Upper lobe of right lung (tissue), 1 donor: Measurements from ENCODE around the gene NCOA3. TPM values are rescaled to one million over a fixed set of nuclear protein-coding genes. Genes with fewer than 3 reads are reported as not detected.

Source experiments
- ATAC-seq: fragments of 200-7000 bp; cut with Tn5 transposase; one replicate; pipeline ENCODE4 v1.9.1; 2020; ENCODE audit warnings: mild to moderate bottlenecking, moderate library complexity
- DNase-seq: peaks from one replicate; pipeline ENCODE4 v3.0.0-alpha.2; 2020
- H3K27ac ChIP-seq: fragments of 200-600 bp; one replicate; pipeline ENCODE4 v1.8.0; 2022
- H3K27me3 ChIP-seq: fragments of 200-600 bp; one replicate; pipeline ENCODE4 v1.8.0; 2022; ENCODE audit warnings: mild to moderate bottlenecking
- H3K36me3 ChIP-seq: fragments of 200-600 bp; one replicate; pipeline ENCODE4 v1.8.0; 2022
- H3K4me1 ChIP-seq: fragments of 200-600 bp; one replicate; pipeline ENCODE4 v1.8.0; 2022
- H3K4me3 ChIP-seq: fragments of 200-600 bp; one replicate; pipeline ENCODE4 v1.8.0; 2022; ENCODE audit warnings: mild to moderate bottlenecking
- H3K9me3 ChIP-seq: fragments of 200-600 bp; one replicate; pipeline ENCODE4 v1.8.0; 2022
- CTCF ChIP-seq: fragments of 200-600 bp; IDR thresholded peaks from one replicate; pipeline ENCODE4 v1.8.0; 2022; ENCODE audit warnings: antibody characterized with exemption
- intact Hi-C: fragments of 100-400 bp; cut with DNase I; formaldehyde crosslinking; loops from one replicate; pipeline ENCODE4 v1.11.0; 2022
- total RNA-seq: library from RNA; stranded (reverse); fragmentation: NEBNext Ultra II Directional; extraction: Animal tissue kit (Norgen Biotek cat#: 25700); gene quantifications from one replicate; pipeline ENCODE4 v1.2.1, GENCODE V29; 2021
- donor health status: DM: no; HTN: yes; CAD: no; lungs with severe emphysema.

NCOA3 gene
- total RNA-seq, 1 donor from 2014 or later, result 48.8 TPM

GRCh38 chr20:47509685-47510084 is 8.0 kb downstream of the NCOA3 start:
- intact Hi-C loops, result no loop called here
- peaks cover 13% of the 10 kb centered on the region for H3K4me1 ChIP-seq
- no peaks in the 10 kb centered on the region for H3K27me3 ChIP-seq
- DNase-seq, result no peak
- no peak overlapping the region for H3K4me3 ChIP-seq
- no peak for TF ChIP-seq CTCF
- ATAC-seq, result no peak
- no peak overlapping the region for H3K27ac ChIP-seq
- H3K9me3 ChIP-seq, result no peaks in the 10 kb centered on the region
- no peaks in the 10 kb centered on the region for H3K36me3 ChIP-seq

GRCh38 chr20:47515843-47516242 is 14.2 kb downstream of the NCOA3 start:
- no peaks in the 10 kb centered on the region for H3K27me3 ChIP-seq
- no peak overlapping the region for H3K4me3 ChIP-seq
- no peaks in the 10 kb centered on the region for H3K9me3 ChIP-seq
- no peak overlapping the region for H3K27ac ChIP-seq
- no peak for TF ChIP-seq CTCF
- no peaks in the 10 kb centered on the region for H3K4me1 ChIP-seq
- no peaks in the 10 kb centered on the region for H3K36me3 ChIP-seq
- ATAC-seq, result no peak
- no peak for DNase-seq
- intact Hi-C loops, result no loop called here

- DNase-seq (no peak), ATAC-seq (no peak)
- no peaks in the 10 kb centered on the region for H3K27me3 ChIP-seq
- intact Hi-C loops, result no loop called here
- no peak overlapping the region for H3K27ac ChIP-seq
- H3K4me3 ChIP-seq, result no peak overlapping the region
- H3K9me3 ChIP-seq, result peaks cover 8% of the 10 kb centered on the region
- peaks cover 4% of the 10 kb centered on the region for H3K36me3 ChIP-seq
- peak; percentile 24 for TF ChIP-seq CTCF
- peaks cover 12% of the 10 kb centered on the region for H3K4me1 ChIP-seq
Observed at GRCh38 chr20:47521059-47521808, 19.5 kb downstream of the NCOA3 start.

DNA sequence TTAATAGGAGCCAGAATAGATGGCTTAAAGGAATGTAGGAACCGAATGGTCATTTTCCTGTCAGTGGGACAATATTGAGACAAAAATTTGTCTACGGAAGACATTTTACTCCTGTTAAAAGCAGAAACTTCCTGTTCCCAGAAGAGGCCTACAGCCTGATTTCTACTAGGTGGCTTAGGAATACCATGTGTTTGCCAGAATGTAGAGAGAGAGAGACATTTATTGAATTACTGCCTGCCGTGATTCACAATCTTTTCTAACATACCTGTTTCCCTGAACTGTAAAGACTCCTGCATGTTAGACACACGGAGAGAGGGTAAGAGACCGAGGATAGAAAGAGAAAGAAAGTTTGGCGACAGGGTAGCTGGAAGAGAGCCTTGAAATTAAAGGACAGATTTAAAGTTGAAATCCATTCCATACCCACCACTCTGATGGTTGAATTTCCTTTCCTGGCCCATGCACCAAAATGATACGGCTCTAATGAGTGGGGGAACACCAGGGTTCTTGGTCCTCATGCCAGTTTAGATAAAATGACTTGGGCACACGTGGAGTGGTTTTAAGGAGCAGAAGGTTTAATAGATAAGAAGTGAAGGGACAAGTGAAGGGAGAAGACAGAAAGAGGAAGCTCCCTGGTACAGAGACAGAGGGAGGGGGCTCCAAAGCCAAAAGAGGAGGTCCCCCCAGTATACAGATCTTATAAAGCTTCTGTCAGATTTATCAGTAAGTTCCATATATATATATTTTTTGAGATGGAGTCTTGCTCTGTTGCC is 22.5 kb downstream of the NCOA3 start:
- TF ChIP-seq CTCF, result no peak
- ATAC-seq (no peak), DNase-seq (no peak)
- Histone ChIP-seq H3K4me1 (peaks cover 12% of the 10 kb centered on the region), H3K27ac (no peak overlapping the region), H3K27me3 (no peaks in the 10 kb centered on the region), H3K36me3 (peaks cover 4% of the 10 kb centered on the region), H3K9me3 (peaks cover 8% of the 10 kb centered on the region), H3K4me3 (no peak overlapping the region)
- intact Hi-C loops, result no loop called here

GRCh38 chr20:47527004-47527800 is 25.5 kb downstream of the NCOA3 start:
- Histone ChIP-seq H3K27me3 (no peaks in the 10 kb centered on the region), H3K36me3 (no peaks in the 10 kb centered on the region), H3K9me3 (no peaks in the 10 kb centered on the region), H3K4me1 (peaks cover 25% of the 10 kb centered on the region), H3K27ac (no peak overlapping the region), H3K4me3 (no peak overlapping the region)
- no peak for TF ChIP-seq CTCF
- intact Hi-C loops, result no loop called here
- DNase-seq (no peak), ATAC-seq (no peak)
